NCI-H2029 treated with DMSO at 0.1 percent for 48 hours (cell line): ENCODE measurements around the gene TESMIN.

ENCODE experiments used
- DNase-seq: peaks from one replicate; lab custom pipeline; 2025; lab: John Stamatoyannopoulos, UW

The TESMIN gene

GRCh38 chr11:68683536-68684384, 67.6 kb downstream of the TESMIN start:
- no peak for DNase-seq

GRCh38 chr11:68683121-68683520, 68.2 kb downstream of the TESMIN start:
- DNase-seq, result no peak

DNA sequence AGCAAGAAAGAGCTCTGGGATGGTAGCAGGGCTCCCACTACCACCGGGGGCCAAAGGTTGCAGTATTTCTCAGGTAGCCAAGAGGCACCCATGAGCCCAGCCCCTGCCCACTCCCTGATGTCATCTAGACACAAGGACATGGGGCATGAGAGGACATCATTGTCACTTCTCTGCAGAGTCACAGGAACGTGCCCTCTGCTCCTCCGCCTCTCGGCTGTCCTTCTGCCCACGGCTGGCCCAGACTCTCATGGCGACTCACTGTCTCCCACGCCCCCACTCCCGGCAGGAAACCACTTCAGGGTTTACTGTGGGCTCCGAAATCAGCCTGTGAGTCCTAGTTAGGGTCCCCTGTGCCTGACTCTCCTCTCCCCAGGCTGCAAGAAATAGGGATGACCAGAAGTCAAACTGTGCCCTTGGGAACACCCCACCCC, 68.8 kb downstream of the TESMIN start:
- no peak for DNase-seq

GRCh38 chr11:68680541-68681231, 70.6 kb downstream of the TESMIN start:
- no peak for DNase-seq

- DNase-seq, result no peak
Observed at GRCh38 chr11:68678031-68678441, 73.3 kb downstream of the TESMIN start.

DNA sequence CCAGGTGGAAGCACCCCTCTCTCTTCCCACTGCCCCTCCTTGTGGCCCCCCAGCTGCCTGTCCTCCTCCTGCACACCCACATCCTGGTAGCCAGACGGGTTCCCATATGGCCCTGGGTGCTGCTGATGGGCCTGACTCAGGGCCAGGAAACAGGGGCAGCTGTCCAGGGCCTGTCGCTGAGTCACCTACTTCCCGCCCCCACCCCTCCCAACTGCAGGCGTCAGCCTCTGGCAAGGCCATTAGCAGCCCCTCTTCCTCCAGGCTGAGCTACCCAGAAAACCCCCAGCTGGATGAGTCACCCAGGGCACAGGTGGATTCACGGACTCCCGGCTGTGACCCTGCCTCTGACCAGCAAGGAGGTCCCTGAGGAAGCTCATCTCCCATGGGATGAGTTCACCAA, 73.9 kb downstream of the TESMIN start:
- no peak for DNase-seq

DNA sequence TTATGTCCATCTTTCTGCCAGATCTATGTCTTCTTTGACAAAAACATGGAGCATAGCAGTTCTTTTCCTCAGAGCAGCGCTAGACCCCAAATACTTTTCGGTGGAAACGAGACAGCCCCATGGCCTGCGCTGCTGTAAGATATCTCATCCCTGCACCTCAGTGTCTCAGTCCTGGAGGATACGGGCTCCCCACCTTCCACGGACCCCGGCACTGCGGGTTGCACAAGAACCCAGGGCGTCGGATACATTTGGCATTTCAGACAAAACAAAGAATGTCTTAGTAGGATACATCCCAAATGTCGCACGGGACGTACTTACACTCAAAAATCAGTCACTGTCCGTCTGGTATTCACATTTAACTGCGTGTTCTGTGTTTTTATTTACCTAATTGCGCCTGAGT, 76.9 kb downstream of the TESMIN start:
- DNase-seq, result no peak

- DNase-seq, result no peak
Observed at GRCh38 chr11:68673991-68674390, 77.3 kb downstream of the TESMIN start.

GRCh38 chr11:68673306-68673945, 77.9 kb downstream of the TESMIN start:
- no peak for DNase-seq

GRCh38 chr11:68670208-68670992, 80.9 kb downstream of the TESMIN start:
- DNase-seq, result no peak

DNA sequence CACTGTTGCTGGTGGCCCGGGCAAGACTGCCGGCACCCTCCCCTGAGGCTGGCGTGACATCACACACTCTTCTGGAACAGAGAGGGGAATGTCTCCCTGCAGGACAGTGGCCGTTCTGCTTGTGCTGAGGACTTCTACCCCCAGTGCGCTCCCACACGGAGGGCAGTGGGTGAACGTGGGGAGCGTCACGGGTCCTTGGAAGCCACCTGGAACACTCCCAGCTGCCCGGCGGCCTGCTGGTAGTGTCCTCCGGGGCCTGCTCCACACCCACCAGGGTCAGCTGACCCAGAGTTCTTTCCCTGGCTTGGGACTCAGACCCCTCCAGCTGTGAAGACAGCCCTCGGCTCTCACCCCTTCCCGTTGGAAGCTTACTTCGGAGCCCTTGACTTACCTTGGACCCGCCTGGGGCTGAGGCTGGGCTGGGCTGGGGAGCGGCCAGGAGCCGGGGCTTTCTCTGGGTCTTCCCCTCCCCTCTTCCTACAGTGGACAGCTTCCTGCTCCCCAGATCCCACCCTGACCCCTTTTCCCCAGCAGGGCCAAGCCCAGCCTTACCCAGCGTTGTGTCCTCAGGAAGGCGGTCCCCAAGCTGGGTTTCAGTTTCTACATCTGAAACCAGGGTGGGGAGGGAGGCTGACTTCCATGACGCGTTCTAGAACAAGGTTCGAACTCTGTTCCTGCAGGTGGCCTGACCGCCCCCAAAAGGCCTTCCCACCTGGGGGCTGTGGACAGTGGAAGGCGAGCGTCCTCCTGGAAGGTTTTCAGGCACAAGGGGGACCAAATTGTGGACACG, 81.8 kb downstream of the TESMIN start:
- no peak for DNase-seq

- DNase-seq, result no peak
Observed at GRCh38 chr11:68667511-68668500, 83.5 kb downstream of the TESMIN start.

DNA sequence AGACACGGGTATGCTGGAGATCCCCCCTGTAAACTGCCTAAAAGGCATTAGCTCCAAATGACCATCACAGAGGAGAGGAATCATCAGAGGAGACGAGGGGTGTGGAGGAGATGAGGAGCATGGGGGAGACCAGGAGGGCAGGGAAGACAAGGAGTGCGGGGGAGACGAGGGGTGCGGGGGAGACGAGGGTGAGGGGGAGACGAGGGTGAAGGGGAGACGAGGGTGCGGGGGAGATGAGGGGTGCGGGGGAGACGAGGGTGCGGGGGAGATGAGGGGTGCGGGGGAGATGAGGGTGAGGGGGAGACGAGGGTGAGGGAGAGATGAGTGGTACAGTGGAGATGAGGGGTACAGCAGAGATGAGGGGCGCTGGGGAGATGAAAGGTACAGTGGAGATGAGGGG, 84.5 kb downstream of the TESMIN start:
- no peak for DNase-seq

GRCh38 chr11:68665436-68665835, 85.9 kb downstream of the TESMIN start:
- DNase-seq, result no peak

GRCh38 chr11:68664906-68665305, 86.4 kb downstream of the TESMIN start:
- DNase-seq, result no peak

DNA sequence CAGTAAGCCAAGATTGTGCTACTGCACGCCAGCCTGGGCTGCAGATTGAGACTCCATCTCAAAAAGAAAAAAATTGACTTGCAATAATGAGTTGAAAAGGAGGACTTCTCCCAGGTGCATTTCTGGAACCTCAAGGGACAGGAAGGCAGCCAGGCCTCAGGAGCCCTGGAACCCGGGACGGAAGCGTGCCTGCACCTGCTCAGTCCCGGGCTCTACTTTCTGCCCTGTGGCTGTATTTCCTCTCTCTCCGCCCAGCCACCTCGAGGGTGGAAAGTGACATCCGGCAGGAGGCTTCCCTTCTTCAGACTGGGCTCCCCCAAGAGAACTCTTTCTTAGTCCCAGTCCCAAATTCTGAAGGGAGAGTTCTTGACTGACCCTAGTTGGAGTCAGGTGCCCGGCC, 87.2 kb downstream of the TESMIN start:
- DNase-seq, result no peak

- DNase-seq, result no peak
Observed at GRCh38 chr11:68663482-68664010, 87.8 kb downstream of the TESMIN start.

GRCh38 chr11:68661697-68662603, 89.4 kb downstream of the TESMIN start:
- DNase-seq, result no peak

- no peak for DNase-seq
Observed at GRCh38 chr11:68661014-68661413, 90.3 kb downstream of the TESMIN start.
